Measurements from ENCODE around the gene NFE2.
"Not testable (repeated sequence)": the region's sequence is repeated elsewhere in the genome, so short reads cannot be mapped to it uniquely, and the experiment has no call there.

NFE2 gene

DNA sequence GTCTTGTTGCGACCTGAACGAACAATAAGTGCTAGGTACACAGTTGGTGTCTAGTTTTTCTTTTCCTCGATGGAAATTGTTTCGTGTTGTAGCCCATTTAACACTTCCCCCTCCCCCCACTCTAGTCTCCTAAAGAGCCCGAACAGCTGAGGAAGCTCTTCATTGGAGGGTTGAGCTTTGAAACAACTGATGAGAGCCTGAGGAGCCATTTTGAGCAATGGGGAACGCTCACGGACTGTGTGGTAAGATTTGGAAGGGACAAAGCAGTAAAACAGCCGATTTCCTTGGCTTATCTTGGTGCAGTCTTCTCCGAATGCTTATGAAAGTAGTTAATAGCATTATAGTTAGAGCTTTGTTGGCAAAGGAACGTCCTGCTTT, 19.6 kb downstream of the NFE2 start:
- not testable (repeated sequence) for DNase-seq

DNA sequence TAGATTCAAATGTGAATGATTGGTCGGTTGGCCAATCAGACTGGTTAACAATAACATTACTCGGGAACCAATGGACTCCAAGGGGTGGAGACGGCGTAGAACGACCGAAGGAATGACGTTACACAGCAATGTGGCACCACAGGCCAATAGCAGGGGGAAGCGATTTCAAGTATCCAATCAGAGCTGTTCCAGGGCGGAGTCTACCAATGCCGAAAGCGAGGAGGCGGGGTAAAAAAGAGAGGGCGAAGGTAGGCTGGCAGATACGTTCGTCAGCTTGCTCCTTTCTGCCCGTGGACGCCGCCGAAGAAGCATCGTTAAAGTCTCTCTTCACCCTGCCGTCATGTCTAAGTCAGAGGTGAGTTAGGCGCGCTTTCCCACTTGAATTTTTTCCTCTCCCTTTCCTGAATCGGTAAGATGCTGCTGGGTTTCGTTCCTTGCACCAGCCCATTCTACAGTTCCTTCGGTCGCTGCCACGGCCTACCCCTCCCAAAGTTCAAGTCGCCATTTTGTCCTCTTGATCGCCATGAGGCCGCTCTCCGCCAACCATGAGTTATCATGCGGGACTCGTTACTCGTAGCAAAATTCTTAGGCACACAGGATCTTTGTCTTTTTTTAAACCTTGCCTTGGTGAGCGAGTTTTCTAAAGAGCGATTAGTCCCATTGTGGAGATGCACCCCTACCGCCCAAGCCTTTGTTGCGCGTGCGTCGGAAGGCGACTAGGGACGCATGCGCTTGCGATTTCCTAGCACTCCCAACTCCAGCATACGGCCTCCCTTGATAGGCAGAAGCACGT, 20.2 kb downstream of the NFE2 start, which contains the start of gene HNRNPA1:
TSS of gene HNRNPA1 (plus strand) at position 259 of the 793 bp plus-strand sequence. CDS start at position 341, 82 bp downstream.
- DNase-seq = peak; percentile 99

DNA sequence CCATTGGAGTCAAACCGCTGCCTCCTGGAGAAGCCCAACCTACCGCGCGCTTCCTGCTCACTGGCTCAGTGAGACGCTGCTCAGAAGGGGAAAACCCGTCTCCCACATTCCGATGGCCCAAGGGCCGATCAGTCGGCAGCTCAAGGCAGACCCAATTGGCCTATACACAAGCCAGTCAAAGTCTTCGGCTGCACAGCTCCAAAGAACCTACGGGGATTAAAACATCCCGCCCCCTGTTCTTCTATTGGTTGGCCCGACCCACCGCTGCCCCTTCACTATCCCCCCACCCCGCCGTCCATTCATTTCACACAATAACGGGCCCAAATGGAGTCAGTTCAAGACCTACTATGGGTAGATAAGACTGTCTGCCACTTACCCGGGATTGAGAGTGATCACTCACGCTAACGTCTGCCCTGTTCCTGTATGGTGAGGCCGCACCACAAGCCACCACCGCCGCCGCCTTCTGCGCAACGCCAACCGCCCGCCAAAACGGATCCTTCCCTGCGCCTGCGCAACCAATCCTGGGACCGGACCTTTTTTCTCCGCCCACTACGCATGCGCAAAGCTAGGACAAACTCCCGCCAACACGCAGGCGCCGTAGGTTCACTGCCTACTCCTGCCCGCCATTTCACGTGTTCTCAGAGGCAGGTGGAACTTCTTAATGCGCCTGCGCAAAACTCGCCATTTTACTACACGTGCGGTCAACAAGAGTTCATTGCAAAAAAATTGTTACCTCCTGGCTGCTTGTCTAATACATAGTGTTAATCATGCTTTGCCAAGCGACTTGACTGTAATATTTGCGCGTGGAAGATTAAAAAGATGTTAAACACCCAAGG, 21.0 kb downstream of the NFE2 start, which contains the start of gene CBX5:
TSS of gene CBX5 (minus strand) at position 491 of the 836 bp plus-strand sequence. CDS start 22,472 bp downstream, outside the sequence.
- DNase-seq = peak; percentile 99

DNA sequence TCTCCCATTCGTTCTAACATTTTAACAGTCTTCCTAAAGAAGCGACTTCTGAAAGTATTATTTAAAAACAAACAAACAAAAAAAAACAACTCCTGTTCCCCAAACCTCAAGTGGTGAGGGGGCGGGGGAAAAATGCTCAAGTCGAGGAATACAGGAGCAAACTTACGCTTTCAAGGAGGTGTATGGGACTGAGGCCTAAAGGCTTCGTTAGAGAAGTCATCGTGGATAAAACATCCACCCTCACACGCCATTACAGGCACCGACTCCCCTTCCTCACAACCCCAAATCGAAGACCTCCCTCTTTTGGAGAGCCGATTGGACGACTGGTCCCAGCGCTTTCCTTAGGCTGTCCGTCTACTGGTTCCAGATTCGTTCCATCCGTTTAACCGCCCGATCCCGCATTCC, 21.6 kb downstream of the NFE2 start:
- DNase-seq = no peak

DNA sequence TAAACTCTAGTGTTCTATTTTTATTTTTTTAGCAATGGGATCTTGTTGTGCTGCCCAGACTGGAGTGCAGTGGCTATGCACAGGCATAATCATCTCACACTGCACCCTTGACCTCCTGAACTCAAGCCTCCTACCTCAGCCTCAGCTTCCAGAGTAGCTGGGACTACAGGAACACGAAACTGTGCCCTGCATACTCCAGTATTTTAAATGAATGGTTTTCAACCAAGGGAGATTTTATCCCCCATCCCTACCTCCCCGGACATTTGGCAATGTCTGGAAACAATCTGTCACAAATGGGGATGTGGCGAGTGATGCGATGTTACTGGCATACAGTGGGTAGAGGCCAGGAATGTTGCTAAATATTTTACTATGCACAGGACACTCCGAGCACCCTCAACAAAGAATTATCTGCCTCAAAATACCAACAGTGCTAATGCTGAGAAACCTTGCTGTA, 23.0 kb downstream of the NFE2 start:
- DNase-seq = no peak

DNA sequence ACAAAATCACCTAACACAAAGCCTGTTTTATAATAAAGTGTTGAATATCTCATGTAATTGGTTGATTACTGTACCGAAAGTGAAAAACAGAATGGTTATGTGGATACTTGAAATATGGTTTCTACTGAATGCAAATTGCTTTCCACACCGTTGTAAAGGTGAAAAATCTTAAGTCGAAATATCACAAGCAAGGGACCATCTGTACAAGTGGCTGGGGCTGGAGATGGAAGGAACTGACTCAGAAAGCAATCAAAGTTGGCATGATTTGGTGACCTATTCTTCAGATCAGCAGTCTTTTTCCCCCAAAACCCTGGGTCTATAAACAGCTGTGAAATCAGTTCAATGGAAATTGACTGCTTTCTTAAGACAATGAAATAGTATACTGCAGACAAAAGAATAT, 24.4 kb downstream of the NFE2 start:
- no peak for DNase-seq

DNA sequence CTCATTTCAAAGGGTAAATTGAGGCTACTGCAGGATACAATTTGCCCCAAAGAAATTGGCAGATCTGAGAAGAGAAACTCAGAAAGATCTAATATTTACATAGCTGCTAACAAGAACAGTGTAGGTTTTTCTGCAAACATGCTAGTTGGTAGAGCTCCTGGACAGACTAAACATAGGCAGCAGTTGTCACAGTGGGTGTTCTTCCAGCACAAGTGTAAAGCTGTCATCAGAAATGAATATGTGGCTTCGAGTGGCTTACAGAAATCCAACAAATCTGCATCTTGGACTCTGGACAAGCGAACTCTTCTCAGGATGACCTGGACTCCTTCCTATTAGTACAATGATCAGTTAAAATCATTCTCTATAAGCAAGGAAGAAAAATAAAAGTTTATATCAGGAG, 26.8 kb downstream of the NFE2 start:
- DNase-seq = peak; percentile 80

DNA sequence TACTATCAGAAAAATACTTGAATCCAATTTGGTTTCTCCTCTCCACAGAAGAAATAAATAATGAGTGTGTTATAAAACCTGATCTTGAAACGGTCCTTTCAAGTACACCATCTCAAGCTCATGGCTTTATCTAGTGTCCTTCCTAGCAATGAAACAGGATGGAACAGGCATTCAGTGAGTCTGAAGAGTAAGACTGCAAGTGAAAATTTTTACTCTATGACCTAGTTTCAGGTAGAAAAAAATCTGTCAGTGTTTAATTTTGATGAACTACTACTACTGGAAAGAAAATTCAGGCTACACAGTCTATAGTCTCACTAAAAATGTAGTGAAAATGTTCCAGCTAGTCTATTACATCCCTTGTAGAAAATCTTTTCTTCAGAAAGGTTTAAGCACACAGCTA, 28.6 kb downstream of the NFE2 start:
- DNase-seq = no peak

DNA sequence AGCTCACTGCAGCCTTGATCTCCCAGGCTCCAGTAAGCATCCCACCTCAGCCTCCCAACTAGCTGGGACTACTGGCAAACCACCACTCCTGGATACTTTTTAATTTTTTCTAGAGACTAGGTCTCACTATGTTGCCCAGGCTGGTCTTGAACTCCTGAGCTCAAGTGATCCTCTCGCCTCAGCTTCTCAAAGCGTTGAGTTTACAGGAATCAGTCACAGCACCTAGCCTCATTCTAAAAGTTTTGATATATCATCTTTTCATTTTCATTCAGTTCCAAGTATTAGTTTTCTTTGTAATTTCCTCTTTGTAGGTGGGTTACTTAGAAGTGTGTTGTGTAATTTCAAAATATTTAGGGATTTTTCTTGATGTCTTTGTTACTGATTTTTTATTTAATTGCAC, 30.5 kb downstream of the NFE2 start:
- DNase-seq = no peak

DNA sequence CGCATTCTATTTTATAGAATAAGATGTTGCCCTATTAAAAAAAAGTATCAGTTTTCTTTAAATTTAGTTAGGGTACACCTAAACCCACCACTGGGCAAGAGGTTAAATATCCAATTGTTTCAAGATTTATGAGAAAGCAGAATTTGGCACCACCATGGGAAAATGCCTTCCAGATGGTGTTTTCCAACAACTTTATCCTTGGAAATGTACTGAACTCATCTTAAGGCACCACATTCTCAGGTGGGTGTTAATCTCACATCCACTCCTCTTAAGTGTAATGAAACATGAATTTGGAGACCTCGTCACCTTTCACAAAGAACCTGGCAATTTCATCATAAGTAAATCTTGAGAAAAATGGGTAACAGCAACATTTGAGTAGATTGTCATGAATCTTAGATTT, 34.0 kb downstream of the NFE2 start:
- DNase-seq = no peak

DNA sequence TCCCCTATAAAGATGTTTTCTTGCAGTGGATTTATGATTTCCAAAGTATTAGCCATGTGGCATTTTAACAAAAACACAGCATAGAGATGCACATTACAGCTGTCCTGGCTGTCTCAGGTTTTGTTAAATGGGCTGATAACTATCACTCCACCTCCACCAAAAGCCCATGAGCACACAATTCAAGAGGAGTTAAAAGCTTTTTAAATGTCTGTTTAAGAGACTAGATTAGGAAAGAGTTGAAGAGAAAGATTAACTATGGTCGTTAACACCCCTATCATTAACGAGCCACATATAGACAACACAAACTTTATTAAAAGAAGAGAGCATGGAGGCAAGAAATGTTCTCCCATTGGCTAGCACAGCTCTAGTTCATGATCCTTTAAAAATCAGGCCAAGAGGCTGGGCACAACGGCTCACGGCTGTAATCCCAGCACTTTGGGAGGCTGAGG, 35.4 kb downstream of the NFE2 start:
- no peak for DNase-seq

DNA sequence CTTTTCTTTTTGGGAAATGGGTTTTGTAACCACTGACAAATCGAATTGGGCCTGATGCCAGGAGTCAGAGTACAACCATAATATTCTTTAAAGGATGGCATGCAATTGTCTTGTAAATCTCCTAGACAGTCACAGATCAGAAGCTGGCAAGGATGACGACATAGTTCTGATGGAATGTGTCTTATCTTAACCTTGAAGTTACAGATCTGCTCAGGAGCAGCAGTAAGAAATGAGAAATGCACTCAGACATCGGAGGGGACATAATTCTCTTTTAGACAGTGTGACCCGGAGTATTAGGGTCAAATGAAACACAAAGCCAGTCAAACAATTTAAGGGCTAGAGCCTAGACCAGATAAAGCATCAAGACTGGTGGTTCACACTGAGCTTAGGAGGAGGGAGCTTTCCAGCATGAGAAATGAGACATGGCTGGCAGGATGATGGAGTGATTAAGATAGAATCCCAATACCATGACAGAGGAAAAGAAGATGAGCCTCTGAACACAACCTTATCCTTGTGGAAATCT, 38.4 kb downstream of the NFE2 start:
- DNase-seq = no peak

DNA sequence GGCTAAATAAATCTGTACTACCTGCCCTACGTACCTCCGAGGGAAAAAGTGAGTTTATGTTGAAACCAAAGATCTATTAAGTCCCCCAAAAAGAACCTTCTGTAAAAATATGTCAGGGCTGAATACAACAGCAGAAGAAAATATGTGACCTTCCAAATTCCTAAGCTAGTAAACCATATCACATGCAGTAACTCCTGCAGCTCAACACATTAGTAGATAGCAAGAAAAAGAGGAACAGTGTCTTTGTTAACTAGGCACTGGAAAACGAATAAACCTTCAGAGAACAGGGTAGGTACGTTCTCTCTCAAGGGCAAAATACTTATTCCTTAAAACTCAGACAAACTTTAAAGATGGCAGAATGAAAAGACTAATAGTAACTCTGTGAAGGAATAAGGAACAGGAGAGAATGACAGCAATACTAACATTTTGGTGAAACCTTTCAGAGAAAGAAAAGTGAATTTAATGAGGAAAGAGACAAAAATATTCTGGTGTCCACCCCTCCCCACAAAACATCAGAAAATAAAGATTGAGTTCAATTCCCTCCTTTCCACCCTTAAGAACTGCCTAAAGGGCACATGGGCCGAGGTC, 38.9 kb downstream of the NFE2 start:
- no peak for DNase-seq

DNA sequence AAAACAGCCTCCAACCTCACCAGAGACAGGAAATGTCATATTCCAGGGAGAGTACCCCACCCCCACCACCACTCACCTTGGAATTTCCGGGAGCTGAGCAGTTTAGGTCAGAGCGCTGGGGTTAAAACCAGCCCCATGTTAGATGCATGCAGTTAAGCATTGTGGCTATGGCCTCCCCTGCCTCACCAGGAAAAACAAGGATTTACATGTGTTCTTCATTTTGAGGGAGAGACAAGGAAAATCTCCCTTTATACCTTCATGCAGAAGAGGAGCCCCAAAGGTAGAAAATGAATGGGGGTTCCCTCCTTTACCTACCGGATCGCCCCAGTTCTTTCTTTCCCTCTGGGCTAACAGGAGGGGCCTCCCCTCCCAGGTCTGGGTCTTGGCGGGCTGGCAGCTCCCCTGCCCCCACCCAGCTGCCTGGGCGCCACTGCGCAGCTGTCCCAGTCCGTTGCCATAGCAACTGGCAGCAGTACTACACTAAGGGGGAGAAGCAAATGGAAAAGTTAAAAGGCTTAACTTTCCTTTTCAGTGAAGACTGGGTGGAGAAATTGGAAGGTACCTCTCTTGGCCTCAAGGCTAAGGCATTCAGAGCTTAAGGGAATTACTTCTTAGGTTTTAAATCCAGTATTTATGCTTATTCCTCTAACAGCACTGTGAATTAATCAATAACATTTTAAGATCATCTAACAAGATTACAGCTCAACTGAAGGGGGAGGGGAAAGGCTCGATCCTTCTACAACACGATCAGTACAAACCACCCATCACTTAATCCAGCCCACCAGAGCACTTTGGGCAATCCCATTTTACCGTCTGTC, 41.4 kb downstream of the NFE2 start:
- peak; percentile 80 for DNase-seq

DNA sequence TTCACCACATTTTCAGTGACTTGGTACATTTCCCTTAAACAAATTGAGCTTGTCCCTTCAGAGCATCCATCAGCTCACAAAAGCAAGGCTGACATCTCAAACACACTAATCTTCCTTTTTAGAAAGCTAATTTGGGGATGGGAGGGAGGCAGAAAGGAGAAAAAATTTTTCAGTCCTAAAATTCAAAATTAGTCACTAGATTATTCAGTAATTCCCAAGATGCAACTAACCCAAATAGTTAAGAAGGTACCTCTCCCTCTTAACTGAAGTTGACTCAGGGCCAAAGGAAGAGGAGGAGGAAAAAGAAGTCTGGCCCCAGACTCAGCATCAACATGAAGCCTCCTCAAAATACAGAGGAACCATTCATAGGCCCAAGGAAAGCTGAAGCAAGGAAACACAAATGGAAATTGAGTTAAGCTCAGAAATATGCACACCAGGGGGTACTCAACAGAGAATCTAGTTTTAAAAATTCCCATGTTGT, 42.6 kb downstream of the NFE2 start:
- no peak for DNase-seq

DNA sequence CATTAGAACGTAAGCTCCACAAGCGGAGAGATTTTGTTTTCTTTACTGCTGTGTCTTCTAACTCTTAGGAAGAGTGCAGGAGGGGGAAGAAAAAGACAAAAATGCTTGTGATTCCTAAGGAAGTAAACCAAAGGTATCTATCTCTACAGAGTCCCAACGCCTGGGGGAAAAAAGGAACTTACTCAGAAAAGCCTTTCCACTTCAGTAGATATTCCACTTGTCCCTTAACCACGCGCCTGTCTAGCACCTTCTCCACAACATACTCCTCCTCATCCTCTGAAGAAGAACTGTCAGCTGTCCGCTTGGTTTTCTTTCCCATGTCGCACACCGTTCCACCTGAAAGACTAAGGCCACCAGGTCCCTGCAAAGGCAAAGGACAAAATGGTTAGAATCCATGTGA, 43.5 kb downstream of the NFE2 start:
- no peak for DNase-seq

DNA sequence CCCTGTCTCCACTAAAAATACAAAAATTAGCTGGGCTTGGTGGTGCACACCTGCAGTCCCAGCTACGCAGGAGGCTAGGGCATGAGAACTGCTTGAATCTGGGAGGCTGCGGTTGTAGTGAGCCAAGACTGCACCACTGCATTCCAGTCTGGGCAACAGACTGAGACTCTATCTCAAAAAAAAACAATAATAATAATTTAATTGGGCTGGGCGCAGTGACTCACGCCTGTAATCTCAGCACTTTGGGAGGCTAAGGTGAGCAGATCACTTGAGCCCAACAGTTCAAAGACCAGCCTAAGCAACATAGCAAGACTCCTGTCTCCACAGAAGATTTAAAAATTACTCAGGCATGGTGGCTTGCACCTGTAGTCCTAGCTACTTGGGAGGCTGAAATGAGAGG, 47.6 kb downstream of the NFE2 start:
- no peak for DNase-seq

DNA sequence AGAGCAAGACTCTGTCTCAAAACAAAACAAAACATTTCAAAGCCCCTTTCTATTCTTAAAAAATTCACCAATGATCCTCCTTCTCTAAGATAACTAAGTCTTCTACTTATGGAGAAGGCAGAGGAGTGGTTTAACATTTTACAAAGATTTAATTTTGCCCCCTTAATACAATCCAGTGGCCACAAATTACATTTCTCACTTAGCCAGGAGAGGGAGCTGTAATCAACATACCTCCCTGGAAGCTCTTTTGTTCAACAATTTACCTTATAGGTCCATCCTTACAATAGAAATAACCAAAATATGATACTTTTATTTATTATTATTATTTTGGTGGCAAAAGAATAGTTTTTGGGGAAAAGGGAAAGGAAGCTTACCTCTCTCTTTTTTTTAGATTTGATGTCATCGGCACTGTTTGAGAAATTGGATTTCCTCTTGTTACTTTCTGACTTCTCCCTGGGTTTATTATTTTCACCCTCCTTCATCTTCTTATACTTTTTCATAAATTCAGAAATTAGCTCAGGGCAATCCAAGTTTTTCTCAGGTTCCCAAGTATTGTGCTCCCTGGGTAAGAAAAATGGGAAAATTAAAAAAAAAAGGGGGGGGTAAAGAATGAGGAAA, 49.0 kb downstream of the NFE2 start:
- no peak for DNase-seq

DNA sequence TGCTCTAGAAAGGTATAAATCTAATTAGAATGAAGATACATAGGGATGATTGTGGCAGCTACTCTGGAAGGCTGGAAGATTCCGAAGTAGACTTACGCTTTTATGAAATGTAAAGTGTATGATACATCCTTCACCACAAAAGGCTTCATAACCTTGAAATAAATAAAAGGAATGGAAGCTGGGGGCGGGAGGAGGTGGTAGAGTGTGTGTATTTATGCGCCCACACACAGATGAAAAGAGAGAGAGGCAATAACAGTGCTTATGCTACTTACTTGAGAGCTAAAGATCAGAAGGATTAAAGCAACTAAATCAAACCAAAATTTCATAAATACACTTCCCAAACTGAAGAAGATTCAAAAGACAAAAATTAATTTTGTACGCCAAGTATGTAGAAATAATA, 51.3 kb downstream of the NFE2 start:
- DNase-seq = no peak

DNA sequence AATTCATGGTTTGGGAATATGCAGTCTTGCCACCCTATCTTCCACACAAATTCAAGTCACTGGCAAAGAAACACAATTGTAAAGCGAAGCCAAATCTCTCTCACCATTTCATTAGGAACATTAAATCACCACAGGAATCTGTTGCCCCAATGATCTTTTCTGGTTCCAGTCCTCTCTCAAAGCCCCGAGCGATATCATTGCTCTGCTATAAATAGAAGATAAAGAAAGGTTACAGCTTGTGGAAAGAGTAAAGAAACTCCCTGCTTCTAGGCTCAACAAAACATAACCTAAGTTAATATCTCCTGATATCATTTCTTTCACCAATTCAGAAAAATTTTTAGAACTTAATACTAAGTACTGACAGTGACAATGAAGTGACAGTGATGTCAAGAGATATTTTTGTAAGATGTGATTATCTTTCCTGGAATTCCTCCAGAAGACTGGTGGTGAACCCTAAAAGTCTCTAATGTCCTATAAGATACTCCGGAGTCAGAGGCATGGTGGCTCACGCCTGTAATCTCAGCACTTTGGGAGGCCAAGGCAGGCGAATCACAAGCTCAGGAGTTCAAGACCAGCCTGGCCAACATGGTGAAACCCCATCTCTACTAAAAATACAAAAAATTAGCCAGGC, 54.7 kb downstream of the NFE2 start:
- DNase-seq = no peak
